SK-N-SH (cell line): ENCODE results near the gene DCK. TPM values are rescaled to one million over a fixed set of nuclear protein-coding genes. Genes with fewer than 3 reads are reported as not detected.

Source experiments
- CTCF ChIA-PET: fragments of 300-600, 350-600 bp; formaldehyde crosslinking; extraction: SDS; loops from one replicate; lab custom pipeline; 2021; lab: Yijun Ruan, JAX
- POLR2A ChIA-PET: fragments of 350-600 bp; sonication (Branson Sonifier 250); formaldehyde crosslinking; extraction: SDS; loops from one replicate; lab custom pipeline; 2020; ENCODE audit warnings: antibody characterized with exemption, inconsistent platforms; lab: Yijun Ruan, JAX
- DNase-seq: peaks from one replicate; pipeline ENCODE4 v3.0.0; 2012
- H2AFZ ChIP-seq: fragments of 200-600 bp; sonication (generic); 2 replicates; pipeline ENCODE4 v1.8.1; 2016; ENCODE audit warnings: antibody characterized with exemption, mild to moderate bottlenecking, low read depth
- H3F3A ChIP-seq: fragments of 200-600 bp; sonication (generic); replicated peaks from 2 replicates; pipeline ENCODE3; 2016; ENCODE audit warnings: antibody characterized with exemption, mild to moderate bottlenecking; ENCODE audit not compliant: insufficient read depth
- H3K27ac ChIP-seq, 2 experiments: fragments of 200-500 bp in 1 of 2; fragments of 200-600 bp in 1 of 2; sonication (Bioruptor generic) in 1 of 2; sonication (generic), shearing (Covaris generic) in 1 of 2; 2 replicates each; pipeline versions ENCODE4 v1.5.1 to v1.6.1; 2014 to 2016; ENCODE audit warnings: low read depth in 2 of 2, inconsistent platforms in 1 of 2, low read length in 1 of 2, mild to moderate bottlenecking in 1 of 2, mixed read lengths in 1 of 2
- H3K27me3 ChIP-seq: fragments of 200-600 bp; sonication (generic), shearing (Covaris generic); 2 replicates; pipeline ENCODE4 v1.6.1; 2016; ENCODE audit warnings: mixed run types; ENCODE audit not compliant: insufficient read depth
- H3K36me3 ChIP-seq, 2 experiments: fragments of 200-500 bp in 1 of 2; fragments of 200-600 bp in 1 of 2; sonication (Bioruptor generic) in 1 of 2; sonication (generic) in 1 of 2; replicated peaks in 1 of 2; 2 replicates each; pipeline versions ENCODE3 to v1.5.1; 2014 to 2016; ENCODE audit warnings: low read length in 1 of 2, mild to moderate bottlenecking in 1 of 2; ENCODE audit not compliant: insufficient read depth in 2 of 2, control insufficient read depth in 1 of 2
- H3K4me1 ChIP-seq, 2 experiments: fragments of 200-500 bp in 1 of 2; fragments of 200-600 bp in 1 of 2; sonication (Bioruptor generic) in 1 of 2; sonication (generic), shearing (Covaris generic) in 1 of 2; 2 replicates each; pipeline versions ENCODE4 v1.5.1 to v1.6.1; 2014 to 2016; ENCODE audit warnings: low read depth in 1 of 2, low read length in 1 of 2, mixed run types in 1 of 2; ENCODE audit not compliant: insufficient read depth in 2 of 2, control insufficient read depth in 1 of 2
- H3K4me2 ChIP-seq: fragments of 200-600 bp; sonication (generic), shearing (Covaris generic); 2 replicates; pipeline ENCODE4 v1.6.1; 2017; ENCODE audit warnings: mixed run types
- H3K4me3 ChIP-seq, 2 experiments: fragments of 200-500 bp in 1 of 2; fragments of 200-600 bp in 1 of 2; sonication (Bioruptor generic) in 1 of 2; sonication (generic), shearing (Covaris generic) in 1 of 2; 2 replicates each; pipeline versions ENCODE4 v1.5.1 to v1.8.1; 2014 to 2016; ENCODE audit warnings: low read depth in 2 of 2, inconsistent platforms in 1 of 2, low read length in 1 of 2, mild to moderate bottlenecking in 1 of 2, mixed read lengths in 1 of 2, moderate library complexity in 1 of 2
- H3K79me2 ChIP-seq: fragments of 200-600 bp; sonication (generic); 2 replicates; pipeline ENCODE4 v1.8.1; 2017; ENCODE audit warnings: mild to moderate bottlenecking; ENCODE audit not compliant: insufficient read depth
- H3K9ac ChIP-seq: fragments of 200-600 bp; sonication (generic); 2 replicates; pipeline ENCODE4 v1.6.1; 2017; ENCODE audit warnings: mixed run types
- H3K9me2 ChIP-seq: fragments of 200-600 bp; sonication (generic); 2 replicates; pipeline ENCODE4 v1.6.1; 2017; ENCODE audit warnings: mixed run types
- H3K9me3 ChIP-seq: fragments of 200-600 bp; sonication (generic); 2 replicates; pipeline ENCODE4 v1.6.1; 2017; ENCODE audit warnings: mixed run types, mild to moderate bottlenecking, moderate library complexity
- H4K20me1 ChIP-seq: fragments of 200-600 bp; sonication (generic); 2 replicates; pipeline ENCODE4 v1.6.1; 2017; ENCODE audit warnings: mild to moderate bottlenecking, mixed run types; ENCODE audit not compliant: insufficient read depth
- ELF1 ChIP-seq: IDR thresholded peaks from 2 replicates; pipeline ENCODE4 v1.4.0; 2012
- FOSL2 ChIP-seq: IDR thresholded peaks from 2 replicates; pipeline ENCODE4 v1.4.0; 2012; ENCODE audit warnings: low read depth, mild to moderate bottlenecking, moderate library complexity, borderline replicate concordance
- FOXM1 ChIP-seq: IDR thresholded peaks from 2 replicates; pipeline ENCODE4 v1.4.0; 2012; ENCODE audit warnings: low read depth, mild to moderate bottlenecking
- GABPA ChIP-seq: IDR thresholded peaks from 2 replicates; pipeline ENCODE4 v1.4.0; 2012; ENCODE audit warnings: low read depth, mild to moderate bottlenecking
- GATA2 ChIP-seq: sonication (generic); formaldehyde crosslinking; IDR thresholded peaks from 2 replicates; pipeline ENCODE4 v1.5.0; 2020; ENCODE audit warnings: mild to moderate bottlenecking, missing genetic modification reagents
- MAX ChIP-seq: IDR thresholded peaks from 2 replicates; pipeline ENCODE4 v1.4.0; 2012; ENCODE audit warnings: low read depth
- MXI1 ChIP-seq: IDR thresholded peaks from 2 replicates; pipeline ENCODE4 v1.6.1; 2012; ENCODE audit warnings: mild to moderate bottlenecking, low read depth, low read length, improper control_type of control experiment
- NFIC ChIP-seq: IDR thresholded peaks from 2 replicates; pipeline ENCODE4 v1.4.0; 2012; ENCODE audit warnings: borderline replicate concordance
- NRF1 ChIP-seq: IDR thresholded peaks from 2 replicates; pipeline ENCODE4 v1.6.1; 2012; ENCODE audit warnings: low read depth, mild to moderate bottlenecking, low read length
- RAD21 ChIP-seq: IDR thresholded peaks from 2 replicates; pipeline ENCODE4 v1.6.1; 2012; ENCODE audit warnings: mild to moderate bottlenecking, low read length
- REST ChIP-seq: IDR thresholded peaks from 2 replicates; pipeline ENCODE4 v1.6.1; 2012; ENCODE audit warnings: mild to moderate bottlenecking, low read depth, low read length, moderate library complexity
- RFX5 ChIP-seq: IDR thresholded peaks from 2 replicates; pipeline ENCODE4 v1.6.1; 2012; ENCODE audit warnings: mild to moderate bottlenecking, improper control_type of control experiment, low read length
- RXRA ChIP-seq: IDR thresholded peaks from 2 replicates; pipeline ENCODE4 v1.4.0; 2012; ENCODE audit warnings: low read depth, mild to moderate bottlenecking, borderline replicate concordance
- TAF1 ChIP-seq: IDR thresholded peaks from 2 replicates; pipeline ENCODE4 v1.6.1; 2012; ENCODE audit warnings: low read depth, mild to moderate bottlenecking, low read length, moderate library complexity, borderline replicate concordance
- TCF12 ChIP-seq: IDR thresholded peaks from 2 replicates; pipeline ENCODE4 v1.4.0; 2012
- ZBTB33 ChIP-seq: IDR thresholded peaks from 2 replicates; pipeline ENCODE4 v1.4.0; 2012; ENCODE audit warnings: low read depth, borderline replicate concordance
- WGBS: methylation state at CpG from one replicate; pipeline ENCODE4 v1.1.6; 2017; ENCODE audit warnings: low lambda C conversion rate; 5-methylcytosine and 5-hydroxymethylcytosine counted together
- polyA plus RNA-seq, 3 experiments: library from polyadenylated mRNA; depleted of rRNA; stranded (reverse); fragments of >200 nt; gene quantifications; 2 replicates each; pipeline ENCODE4 v1.2.3, GENCODE V29; 2012

DCK gene
- polyA plus RNA-seq, 1 of the 3 experiments (the other 2 are of a cell fraction), result 5.7 TPM

GRCh38 chr4:70993181-70994068, at the start of gene DCK (continued):
- TF ChIP-seq REST (no peak; the same call in 1 of the 2 replicates), RAD21 (no peak; the same call in 1 of the 2 replicates), ELF1 (peak; percentile 52), RXRA (peak; percentile 56; the same call in 1 of the 2 replicates), GATA2 (CRISPR knock-in tag) (no peak), GABPA (peak; percentile 69), MXI1 (peak; percentile 70), TCF12 (no peak), MAX (peak; percentile 24), FOSL2 (no peak; the same call in 1 of the 2 replicates), RFX5 (no peak), NRF1 (peak; percentile 38; the same call in 1 of the 2 replicates), NFIC (0 out of 2 replicates have a peak, but pooled peaks have one; percentile 3)

GRCh38 chr4:70945046-70945445, 48.4 kb upstream of the DCK start:
- H3K9me2 ChIP-seq, result no peaks in the 10 kb centered on the region
- no peaks in the 10 kb centered on the region; the same call in 1 of the 2 replicates for H3K9me3 ChIP-seq
- ChIA-PET CTCF (interaction anchor here (0.8 to 1.2 kb wide), 2 partner anchors 15 to 27 kb away, joined by 3 read pairs; no protein-coding TSS in a partner anchor), POLR2A (no interaction called here)
- no peak overlapping the region for H3K4me3 ChIP-seq
- H3K27ac ChIP-seq, result peak overlapping the region in 1 of 2 experiments; percentile 19; a peak in 1 of 4 replicates
- TF ChIP-seq ZBTB33, result no peak
- TF ChIP-seq FOXM1, result no peak
- no peak for TF ChIP-seq TAF1
- H4K20me1 ChIP-seq, result no peaks in the 10 kb centered on the region
- no peak overlapping the region for H3K4me2 ChIP-seq
- no peak overlapping the region for H2AFZ ChIP-seq
- peaks cover 0 to 18% of the 10 kb centered on the region in 2 experiments for H3K36me3 ChIP-seq
- DNase-seq, result no peak
- H3K79me2 ChIP-seq, result peaks cover 90% of the 10 kb centered on the region
- H3K27me3 ChIP-seq, result no peaks in the 10 kb centered on the region
- H3K9ac ChIP-seq, result no peak overlapping the region
- WGBS, result 63% methylated on average over 3 of the region's 3 CpGs
- peaks cover 0 to 10% of the 10 kb centered on the region in 2 experiments; a peak in 2 of 4 replicates for H3K4me1 ChIP-seq
- H3F3A ChIP-seq, result peaks cover 16% of the 10 kb centered on the region
